Uterus (tissue), 2 donors: ENCODE measurements around the gene CKAP4.

Source experiments
- CTCF ChIP-seq, 4 experiments: fragments of 200-600 bp in 2 of 4; fragments of 450-650 bp in 2 of 4; sonication (generic) in 2 of 4; IDR thresholded peaks; one replicate each; pipeline ENCODE4 v1.5.1; 2016 to 2019; ENCODE audit warnings: antibody characterized with exemption in 4 of 4, mild to moderate bottlenecking in 2 of 4, moderate library complexity in 1 of 4
- POLR2A ChIP-seq, 2 donors: fragments of 450-650 bp; IDR thresholded peaks; one replicate each; pipeline ENCODE4 v1.6.1; 2016; ENCODE audit warnings: antibody characterized with exemption in 2 of 2, mild to moderate bottlenecking in 1 of 2, moderate library complexity in 1 of 2

DNA sequence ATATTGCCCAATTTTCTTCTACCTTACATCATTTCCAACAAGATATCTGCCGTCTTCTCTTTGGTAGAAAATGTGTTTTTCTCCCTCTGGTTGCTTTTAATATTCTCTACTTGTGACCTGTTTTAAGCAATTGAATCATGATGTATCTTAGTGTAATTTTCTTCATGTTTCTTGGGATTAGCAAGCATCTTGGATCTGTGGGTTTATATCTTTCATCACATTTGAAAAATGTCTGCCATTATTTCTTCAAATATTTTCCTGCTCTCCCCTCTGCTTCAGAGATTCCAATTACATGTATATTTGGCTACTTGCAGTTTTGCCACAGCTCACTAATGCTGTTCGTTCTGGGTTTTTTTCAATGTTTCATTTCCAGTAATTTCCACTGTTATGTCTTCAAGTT lies 30.1 kb downstream of the CKAP4 start:
- no peak for TF ChIP-seq CTCF (IDR thresholded peaks at IDR 0.05)
- TF ChIP-seq POLR2A (IDR thresholded peaks at IDR 0.05): no peak
